Measurements from ENCODE around the gene ALG12. TPM values are rescaled to one million over a fixed set of nuclear protein-coding genes. Genes with fewer than 3 reads are reported as not detected.

The ALG12 gene
- total and polyA plus RNA-seq, 2 of the 8 experiments (the other 6 are each of a cell fraction or from before 2014, with no cell fraction given), result 13.4 to 22.5 TPM

DNA sequence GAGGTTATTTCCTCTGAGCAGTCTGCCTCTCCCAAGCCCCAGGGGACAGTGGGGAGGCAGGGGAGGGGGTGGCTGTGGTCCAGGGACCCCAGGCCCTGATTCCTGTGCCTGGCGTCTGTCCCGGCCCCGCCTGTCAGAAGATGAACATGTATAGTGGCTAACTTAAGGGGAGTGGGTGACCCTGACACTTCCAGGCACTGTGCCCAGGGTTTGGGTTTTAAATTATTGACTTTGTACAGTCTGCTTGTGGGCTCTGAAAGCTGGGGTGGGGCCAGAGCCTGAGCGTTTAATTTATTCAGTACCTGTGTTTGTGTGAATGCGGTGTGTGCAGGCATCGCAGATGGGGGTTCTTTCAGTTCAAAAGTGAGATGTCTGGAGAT lies 45.4 kb upstream of the ALG12 start:
- no peak overlapping the region for H4K5ac ChIP-seq (ENCODE audit: insufficient read length, low read depth, low read length)
- H3K23ac ChIP-seq (ENCODE audit: insufficient read length), result no peak overlapping the region
- POLR2A ChIA-PET (ENCODE audit: partially characterized antibody), result interaction anchor here (0.9 to 1.0 kb wide), 2 partner anchors 8 to 13 kb away, joined by 3 read pairs; no protein-coding TSS in a partner anchor
- H4K20me1 ChIP-seq (replicated peaks in 1 of 2; ENCODE audit: control insufficient read depth in 1 of 2, insufficient read depth in 2 of 2, low read length in 2 of 2), result peaks cover 16 to 20% of the 10 kb centered on the region in 2 experiments
- H3K27me3 ChIP-seq (replicated peaks in 1 of 4; ENCODE audit: control insufficient read depth in 3 of 4, extremely low read depth in 1 of 4, insufficient read depth in 3 of 4, low read length in 3 of 4), result peaks cover 0 to 12% (median 6%) of the 10 kb centered on the region in 4 experiments; a peak in 5 of 7 replicates
- 0 out of 2 replicates have a peak, but pooled peaks cover 2% of the 10 kb centered on the region for H3K79me1 ChIP-seq (ENCODE audit: low read depth, low read length)
- H3K9ac ChIP-seq (replicated peaks in 1 of 4; ENCODE audit: extremely low read depth in 1 of 4, low read depth in 3 of 4, low read length in 3 of 4), result no peak overlapping the region
- no peak overlapping the region for H2BK15ac ChIP-seq (ENCODE audit: low read length)
- no peak overlapping the region for H2BK12ac ChIP-seq (ENCODE audit: low read depth, low read length)
- H4K91ac ChIP-seq (replicated peaks; ENCODE audit: insufficient read length, low read length), result no peak overlapping the region
- H3K14ac ChIP-seq (ENCODE audit: insufficient read length), result no peak overlapping the region
- H3K23me2 ChIP-seq (ENCODE audit: low read depth, low read length), result peaks cover 13% of the 10 kb centered on the region; the same call in 1 of the 2 replicates
- H2AK5ac ChIP-seq (ENCODE audit: low read depth, low read length), result no peak overlapping the region
- no peak overlapping the region for H3K27ac ChIP-seq (ENCODE audit: low read depth, low read length)
- H3K4me2 ChIP-seq (ENCODE audit: insufficient read depth in 1 of 2, low read depth in 2 of 2, low read length in 2 of 2), result no peak overlapping the region
- DNase-seq (ENCODE audit: low read depth in 1 of 2, low spot score in 2 of 2) (no peak), FAIRE-seq (no peak)
- H2AFZ ChIP-seq (ENCODE audit: low read length), result no peak overlapping the region
- H4K8ac ChIP-seq (ENCODE audit: extremely low read depth, insufficient read depth, low read length), result no peak overlapping the region
- WGBS, 2 experiments (ENCODE audit: extremely low coverage in 1 of 2, insufficient coverage in 1 of 2, insufficient read length in 1 of 2, insufficient replicate concordance in 2 of 2, low coverage in 1 of 2, low lambda C conversion rate in 2 of 2, missing lambda C conversion rate in 1 of 2), result 96% methylated on average over 6 of the region's 6 CpGs; no CpG with 5 or more reads in 1 of the 2 experiments
- CTCF ChIA-PET (ENCODE audit: partially characterized antibody), result interaction anchor here (1.0 to 1.7 kb wide), 3 partner anchors 16 to 196 kb away, joined by 3 to 4 read pairs (median 4); no protein-coding TSS in a partner anchor
- no peak overlapping the region for H2BK120ac ChIP-seq (replicated peaks; ENCODE audit: low read depth, low read length)
- no peaks in the 10 kb centered on the region for H3K9me3 ChIP-seq (ENCODE audit: insufficient read depth in 2 of 2, low read depth in 1 of 2, low read length in 1 of 2)
- no peak overlapping the region for H3K56ac ChIP-seq (replicated peaks; ENCODE audit: insufficient read length, low read depth, low read length)
- H2BK20ac ChIP-seq (ENCODE audit: low read length), result no peak overlapping the region
- H3K18ac ChIP-seq (ENCODE audit: extremely low read depth, low read length), result no peak overlapping the region
- H3K79me2 ChIP-seq (ENCODE audit: control insufficient read depth in 1 of 2, insufficient read depth in 2 of 2, low read length in 2 of 2), result peaks cover 0 to 19% of the 10 kb centered on the region in 2 experiments; a peak in 1 of 4 replicates
- peaks cover 8 to 18% (median 12%) of the 10 kb centered on the region in 4 experiments; a peak in 6 of 8 replicates for H3K36me3 ChIP-seq (ENCODE audit: control insufficient read depth in 2 of 4, insufficient read depth in 4 of 4, low read length in 3 of 4)
- H2BK5ac ChIP-seq (ENCODE audit: low read depth, low read length), result no peak overlapping the region
- no peak overlapping the region for H3K4ac ChIP-seq (replicated peaks; ENCODE audit: insufficient read length, low read depth, low read length)
- H3K4me3 ChIP-seq (ENCODE audit: extremely low read depth in 1 of 4, insufficient read depth in 2 of 4, low read depth in 3 of 4, low read length in 4 of 4), result no peak overlapping the region
- TF ChIP-seq ATF2 (IDR thresholded peaks at IDR 0.05; ENCODE audit: low read length) (no peak), RAD21 (IDR thresholded peaks at IDR 0.05 in 1 of 2, conservative IDR thresholded peaks at IDR 0.05 in 1 of 2; ENCODE audit: low read depth in 2 of 2, low read length in 2 of 2) (no peak), PHF8 (conservative IDR thresholded peaks at IDR 0.05; ENCODE audit: low read depth, low read length) (no peak), CBX5 (IDR thresholded peaks at IDR 0.05; ENCODE audit: low read depth, low read length) (no peak)
- H3K4me1 ChIP-seq (replicated peaks in 1 of 4; ENCODE audit: control insufficient read depth in 3 of 4, insufficient read depth in 4 of 4, low read length in 3 of 4), result peaks cover 0 to 28% (median 13%) of the 10 kb centered on the region in 4 experiments; a peak in 5 of 7 replicates

Measured in H1 (cell line).